ENCODE measurements around the gene MSH2.
A peak's percentile ranks its signal among the peaks of the same experiment; 100 is the strongest.
"Not testable (repeated sequence)": the region's sequence is repeated elsewhere in the genome, so short reads cannot be mapped to it uniquely, and the experiment has no call there.

MSH2 gene

DNA sequence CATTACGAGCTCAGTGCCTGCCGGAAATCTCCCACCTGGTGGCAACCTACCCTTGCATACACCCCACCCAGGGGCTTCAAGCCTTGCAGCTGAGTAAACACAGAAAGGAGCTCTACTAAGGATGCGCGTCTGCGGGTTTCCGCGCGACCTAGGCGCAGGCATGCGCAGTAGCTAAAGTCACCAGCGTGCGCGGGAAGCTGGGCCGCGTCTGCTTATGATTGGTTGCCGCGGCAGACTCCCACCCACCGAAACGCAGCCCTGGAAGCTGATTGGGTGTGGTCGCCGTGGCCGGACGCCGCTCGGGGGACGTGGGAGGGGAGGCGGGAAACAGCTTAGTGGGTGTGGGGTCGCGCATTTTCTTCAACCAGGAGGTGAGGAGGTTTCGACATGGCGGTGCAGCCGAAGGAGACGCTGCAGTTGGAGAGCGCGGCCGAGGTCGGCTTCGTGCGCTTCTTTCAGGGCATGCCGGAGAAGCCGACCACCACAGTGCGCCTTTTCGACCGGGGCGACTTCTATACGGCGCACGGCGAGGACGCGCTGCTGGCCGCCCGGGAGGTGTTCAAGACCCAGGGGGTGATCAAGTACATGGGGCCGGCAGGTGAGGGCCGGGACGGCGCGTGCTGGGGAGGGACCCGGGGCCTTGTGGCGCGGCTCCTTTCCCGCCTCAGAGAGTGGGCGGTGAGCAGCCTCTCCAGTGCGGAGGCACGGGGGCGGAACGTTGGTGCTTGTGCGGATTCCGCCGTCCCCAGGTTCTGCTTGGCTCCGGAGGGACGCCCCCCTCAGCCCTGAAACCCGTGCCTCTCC is at the start of gene MSH2:
Gene MSH2, plus strand, starts transcription at position 352 of the 804 bp plus-strand sequence. Its CDS starts 36 bp downstream, at position 388.
- peak; percentile 93 to 94 for DNase-seq

DNA sequence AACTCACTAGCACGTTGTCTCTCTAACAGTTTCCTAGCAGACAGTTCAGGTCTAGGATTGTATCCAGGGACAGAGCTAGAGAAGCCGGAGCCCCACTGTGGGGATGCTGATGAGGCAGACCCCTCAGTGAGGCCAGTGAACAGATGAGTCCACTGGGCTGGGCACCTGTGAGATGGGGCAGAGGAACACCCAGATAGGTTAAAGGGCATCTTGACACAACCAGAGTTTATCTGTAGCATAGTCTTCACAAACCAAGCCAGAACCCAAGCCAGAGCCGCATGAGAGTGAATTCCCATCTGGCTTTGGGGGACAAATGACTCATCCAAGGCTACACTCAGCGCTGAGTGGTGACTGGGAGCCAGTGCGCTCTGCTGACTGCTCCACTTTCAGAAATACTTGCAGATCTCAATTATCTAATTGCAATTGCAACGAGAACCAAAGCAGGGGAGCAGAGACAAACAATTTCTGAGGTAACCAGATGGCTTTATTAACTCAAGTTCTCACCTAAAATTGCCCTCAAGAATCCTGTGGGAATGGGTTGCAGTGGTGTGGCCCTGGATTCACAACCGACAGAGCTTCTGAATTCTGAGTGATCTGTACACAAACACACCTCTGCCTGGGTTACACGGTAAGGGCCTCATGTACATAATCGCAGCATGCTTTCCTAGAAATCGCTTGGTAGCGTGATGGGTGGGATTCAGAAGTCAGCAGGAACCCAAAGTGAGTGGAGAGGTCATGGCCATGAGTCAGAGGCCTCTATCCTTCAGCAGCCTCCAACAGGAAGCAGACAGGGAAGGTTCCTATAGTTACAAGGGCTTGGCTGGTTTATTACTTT is 48.7 kb upstream of the MSH2 start:
- DNase-seq: no peak

- DNase-seq: no peak
Measured at GRCh38 chr2:47354848-47355204, 48.1 kb upstream of the MSH2 start.

GRCh38 chr2:47357483-47357882 is 45.5 kb upstream of the MSH2 start:
- DNase-seq: no peak

DNA sequence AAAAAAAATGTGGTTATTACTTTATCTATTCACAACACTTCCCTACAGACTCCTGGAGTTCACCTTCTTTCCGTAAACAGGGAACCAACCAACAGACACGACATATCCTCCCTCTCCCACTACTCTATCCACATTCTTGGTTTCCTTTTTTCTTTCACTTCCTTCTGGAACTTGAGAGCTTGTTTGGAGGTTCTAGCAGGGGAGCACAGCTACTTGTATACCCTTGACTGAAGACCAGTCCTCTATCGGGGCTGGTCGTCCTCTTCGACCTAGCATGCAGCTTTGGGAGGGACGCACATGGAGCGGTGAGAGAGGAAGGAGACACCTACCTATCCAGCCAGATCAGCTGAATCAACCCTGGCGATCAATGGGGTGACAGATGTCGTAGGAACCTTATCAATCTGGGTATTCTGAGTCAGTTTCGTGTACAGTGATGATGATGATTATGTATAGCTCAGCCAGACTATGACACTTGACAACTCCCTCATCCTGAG is 43.5 kb upstream of the MSH2 start:
- no peak for DNase-seq

DNA sequence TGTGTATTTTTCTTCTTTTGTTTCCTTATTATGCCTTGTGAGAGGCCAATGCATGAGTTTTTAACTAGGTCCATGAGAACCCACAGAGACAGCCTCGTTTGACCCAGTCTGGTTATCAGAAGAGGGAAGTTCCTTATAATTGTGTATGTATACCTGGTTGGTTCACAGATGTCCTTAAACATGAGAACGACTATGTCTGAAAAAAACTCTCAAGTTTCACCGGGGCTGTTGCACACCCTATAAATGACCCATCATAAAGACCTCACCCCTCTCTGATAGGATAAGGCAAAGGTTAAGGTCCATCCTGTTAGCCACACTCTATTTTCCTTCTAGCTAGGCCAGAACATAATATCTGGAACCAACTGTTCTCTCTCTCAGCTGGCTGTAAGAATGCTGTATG is 42.7 kb upstream of the MSH2 start:
- DNase-seq: no peak

- DNase-seq: no peak
Measured at GRCh38 chr2:47360927-47361326, 42.0 kb upstream of the MSH2 start.

GRCh38 chr2:47361505-47362229 is 41.3 kb upstream of the MSH2 start:
- not testable (repeated sequence) for DNase-seq

GRCh38 chr2:47373747-47374146 is 29.2 kb upstream of the MSH2 start:
- DNase-seq: no peak

- no peak for DNase-seq
Measured at GRCh38 chr2:47375307-47375706, 27.6 kb upstream of the MSH2 start.

GRCh38 chr2:47379384-47379783 is 23.6 kb upstream of the MSH2 start:
- no peak for DNase-seq

- no peak for DNase-seq
Measured at GRCh38 chr2:47381408-47381807, 21.5 kb upstream of the MSH2 start.

GRCh38 chr2:47386551-47386950 is 16.4 kb upstream of the MSH2 start:
- no peak for DNase-seq

DNA sequence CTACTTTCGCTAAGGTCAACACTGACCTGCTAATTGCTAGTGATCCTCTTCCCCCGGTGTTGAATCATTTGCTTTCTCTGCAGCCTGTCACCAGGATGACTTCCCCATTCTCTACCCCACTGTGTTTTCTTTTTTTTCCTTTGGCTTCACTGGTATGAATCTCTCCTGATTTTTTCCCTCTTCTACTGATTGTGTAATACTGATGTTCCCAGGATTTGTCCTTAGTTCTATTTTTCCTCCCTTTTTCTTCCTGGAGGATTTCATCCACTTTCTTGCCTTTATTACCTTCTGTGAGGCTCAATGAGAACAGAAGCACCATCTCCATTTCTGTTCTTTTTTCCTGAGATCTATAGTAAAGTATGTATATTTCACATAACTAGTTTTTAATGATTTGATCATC is 14.1 kb upstream of the MSH2 start:
- DNase-seq: no peak

DNA sequence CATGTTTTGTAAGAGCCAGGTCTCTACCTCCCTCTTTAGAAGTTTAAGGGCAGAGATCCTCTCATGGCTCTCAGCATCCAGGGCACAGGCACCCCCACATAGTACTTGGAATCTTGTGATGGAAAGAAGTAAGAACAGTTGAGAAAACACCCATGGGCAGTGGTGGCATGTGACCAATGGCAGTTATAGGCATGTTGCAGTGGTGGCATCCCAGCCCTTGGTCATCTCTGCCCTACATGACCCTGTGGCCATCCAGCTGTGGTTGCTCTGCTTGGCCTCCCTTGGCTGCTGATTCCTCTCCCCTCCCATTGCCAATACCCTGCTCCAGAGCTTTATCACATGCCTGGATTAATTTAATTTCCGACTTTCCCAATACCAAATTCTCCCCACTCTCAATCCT is 13.3 kb upstream of the MSH2 start:
- DNase-seq: no peak

GRCh38 chr2:47401789-47402554 is 984 bp upstream of the MSH2 start:
- no peak for DNase-seq

GRCh38 chr2:47402555-47402804 is 476 bp upstream of the MSH2 start:
- DNase-seq: no peak

- DNase-seq: no peak
Measured at GRCh38 chr2:47403609-47404193, 745 bp downstream of the MSH2 start.

DNA sequence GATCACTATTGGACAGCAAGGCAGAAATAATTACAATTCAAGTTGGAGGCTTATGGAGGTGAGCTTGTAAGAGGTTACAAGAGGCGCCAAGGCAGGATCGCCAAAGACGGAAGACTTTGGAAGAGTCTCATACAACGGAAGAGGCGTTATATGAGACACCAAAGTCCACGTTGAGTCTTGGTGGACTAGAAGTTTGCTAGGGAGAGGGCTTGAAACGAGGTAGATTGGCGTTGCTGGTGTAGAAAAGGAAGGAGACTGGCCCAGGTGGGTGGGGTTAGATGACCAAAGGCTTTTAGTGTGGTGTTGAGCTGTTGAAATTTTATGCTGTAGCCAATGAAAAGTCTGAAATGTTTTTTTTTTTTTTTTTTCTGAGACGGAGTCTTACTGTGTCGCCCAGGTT is 1.4 kb downstream of the MSH2 start:
- no peak for DNase-seq

DNA sequence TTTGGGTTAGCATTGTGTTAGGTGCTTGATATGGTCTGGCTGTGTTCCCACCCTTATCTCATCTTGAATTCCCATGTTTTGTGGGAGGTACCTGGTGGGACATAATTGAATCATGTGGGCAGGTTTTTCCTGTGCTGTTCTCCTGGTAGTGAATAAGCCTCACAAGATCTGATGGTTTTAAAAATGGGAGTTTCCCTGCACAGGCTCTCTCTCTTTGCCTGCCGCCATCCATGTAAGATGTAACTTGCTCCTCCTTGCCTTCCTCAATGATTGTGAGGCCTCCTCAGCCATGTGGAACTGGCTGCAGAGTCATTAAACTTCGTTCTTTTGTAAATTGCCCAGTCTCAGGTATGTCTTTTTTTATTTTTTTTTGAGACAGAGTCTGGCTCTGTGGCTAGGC is 2.8 kb downstream of the MSH2 start:
- no peak for DNase-seq

DNA sequence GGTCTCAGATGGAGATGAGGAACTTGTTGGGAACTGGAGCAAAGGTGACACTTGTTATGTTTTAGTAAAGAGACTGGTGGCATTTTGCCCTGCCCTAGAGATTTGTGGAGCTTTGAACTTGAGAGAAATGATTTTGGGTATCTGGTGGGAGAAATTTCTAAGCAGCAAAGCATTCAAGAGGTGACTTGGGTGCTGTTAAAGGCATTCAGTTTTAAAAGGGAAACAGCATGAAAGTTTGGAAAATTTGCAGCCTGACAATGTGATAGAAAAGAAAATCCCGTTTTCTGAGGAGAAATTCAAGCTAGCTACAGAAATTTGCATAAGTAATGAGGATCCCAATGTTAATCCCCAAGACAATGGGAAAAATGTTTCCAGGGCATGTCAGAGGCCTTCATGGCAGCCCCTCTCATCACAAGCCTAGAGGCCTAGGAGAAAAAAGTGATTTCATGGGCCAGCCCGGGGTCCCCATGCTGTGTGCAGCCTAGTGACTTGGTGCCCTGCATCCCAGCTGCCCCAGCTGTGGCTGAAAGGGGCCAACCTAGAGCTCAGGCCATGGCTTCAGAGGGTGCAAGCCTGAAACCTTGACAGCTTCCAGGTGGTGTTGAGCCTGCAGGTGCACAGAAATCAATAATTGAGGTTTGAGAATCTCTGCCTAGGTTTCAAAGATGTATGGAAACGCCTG is 3.8 kb downstream of the MSH2 start:
- not testable (repeated sequence) for DNase-seq

DNA sequence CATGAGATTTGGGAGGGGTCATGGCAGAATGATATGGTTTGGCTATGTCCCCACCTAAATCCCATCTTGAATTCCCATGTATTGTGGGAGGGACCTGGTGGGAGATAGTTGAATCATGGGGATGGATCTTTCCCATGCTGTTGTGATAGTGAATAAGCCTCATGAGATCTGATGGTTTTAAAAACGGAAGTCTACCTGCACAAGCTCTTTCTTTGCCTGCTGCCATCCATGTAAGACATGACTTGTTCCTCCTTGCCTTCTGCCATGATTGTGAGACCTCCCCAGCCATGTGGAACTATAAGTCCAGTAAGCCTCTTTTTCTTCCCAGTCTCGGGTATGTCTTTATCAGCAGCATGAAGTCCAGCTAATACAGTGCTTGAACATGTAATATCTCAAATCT is 5.0 kb downstream of the MSH2 start:
- not testable (repeated sequence) for DNase-seq

Data from stimulated activated CD4-positive, alpha-beta T cell treated with anti-CD3 and anti-CD28 coated beads, Interleukin-2, amount 100 ng/mL, for 24 hours (primary cell).